HEK293 (cell line): ENCODE measurements around the gene ADAMTSL2.

Experiments used
- CTCF ChIA-PET: fragments of 350-600 bp; formaldehyde crosslinking; extraction: SDS; loops from one replicate; lab custom pipeline; 2021; ENCODE audit warnings: antibody characterized with exemption; lab: Yijun Ruan, JAX
- POLR2A ChIA-PET: fragments of 300-600 bp; formaldehyde crosslinking; extraction: SDS; loops from one replicate; lab custom pipeline; 2020; ENCODE audit warnings: antibody characterized with exemption, inconsistent platforms; lab: Yijun Ruan, JAX
- H3K27ac ChIP-seq: fragments of 200-500 bp; sonication (Bioruptor generic); 2 replicates; pipeline ENCODE4 v1.5.1; 2014; ENCODE audit warnings: low read depth, low read length, control low read depth, inconsistent platforms; ENCODE audit errors: extremely low read depth
- H3K36me3 ChIP-seq, 2 experiments: fragments of 200-500 bp in 1 of 2; sonication (Bioruptor generic) in 1 of 2; 1 replicate in 1 of 2; 2 replicates in 1 of 2; pipeline ENCODE4 v1.5.1; 2014 to 2017; ENCODE audit warnings: inconsistent platforms in 2 of 2, low read length in 2 of 2; ENCODE audit not compliant: control insufficient read depth in 2 of 2, insufficient read depth in 1 of 2
- H3K4me1 ChIP-seq: fragments of 200-500 bp; sonication (Bioruptor generic); 2 replicates; pipeline ENCODE4 v1.5.1; 2014; ENCODE audit warnings: mild to moderate bottlenecking, low read length, inconsistent platforms; ENCODE audit not compliant: control insufficient read depth, insufficient read depth
- H3K4me3 ChIP-seq: 2 replicates; pipeline ENCODE4 v1.5.1; 2011; ENCODE audit warnings: low read depth, mild to moderate bottlenecking, control low read depth, low read length, moderate library complexity
- H3K9me3 ChIP-seq: fragments of 200-500 bp; sonication (Bioruptor generic); 2 replicates; pipeline ENCODE4 v1.5.1; 2014; ENCODE audit warnings: low read depth, low read length, inconsistent platforms; ENCODE audit not compliant: control insufficient read depth, insufficient read depth
- EGR2 ChIP-seq: fragments of 450-650 bp; formaldehyde crosslinking; IDR thresholded peaks from 2 replicates; pipeline ENCODE4 v1.5.1; 2016; ENCODE audit warnings: low read depth, missing biosample characterization, missing genetic modification characterization
- MYNN ChIP-seq: fragments of 450-650 bp; formaldehyde crosslinking; IDR thresholded peaks from 2 replicates; pipeline ENCODE4 v1.5.1; 2016; ENCODE audit warnings: missing biosample characterization, missing genetic modification characterization, borderline replicate concordance
- SALL2 ChIP-seq: fragments of 450-650 bp; formaldehyde crosslinking; IDR thresholded peaks from 2 replicates; pipeline ENCODE4 v1.5.0; 2017; ENCODE audit warnings: missing biosample characterization, mild to moderate bottlenecking, missing genetic modification characterization, borderline replicate concordance
- SP3 ChIP-seq: fragments of 450-650 bp; formaldehyde crosslinking; IDR thresholded peaks from 2 replicates; pipeline ENCODE4 v1.5.1; 2016; ENCODE audit warnings: missing biosample characterization, missing genetic modification characterization
- SP7 ChIP-seq: fragments of 450-650 bp; formaldehyde crosslinking; IDR thresholded peaks from 2 replicates; pipeline ENCODE4 v1.5.1; 2016; ENCODE audit warnings: missing biosample characterization, missing genetic modification characterization
- YY1 ChIP-seq: fragments of 450-650 bp; formaldehyde crosslinking; IDR thresholded peaks from 2 replicates; pipeline ENCODE4 v1.5.1; 2018; ENCODE audit warnings: missing biosample characterization, missing genetic modification characterization
- ZFHX2 ChIP-seq: fragments of 450-650 bp; formaldehyde crosslinking; conservative IDR thresholded peaks from 2 replicates; pipeline ENCODE4 v1.5.1; 2016; ENCODE audit warnings: missing biosample characterization, missing genetic modification characterization
- ZIC2 ChIP-seq: fragments of 450-650 bp; formaldehyde crosslinking; IDR thresholded peaks from 2 replicates; pipeline ENCODE4 v1.5.1; 2016; ENCODE audit warnings: missing biosample characterization, missing genetic modification characterization
- ZNF221 ChIP-seq: fragments of 450-650 bp; formaldehyde crosslinking; IDR thresholded peaks from 2 replicates; pipeline ENCODE4 v1.5.1; 2017; ENCODE audit warnings: missing biosample characterization, missing genetic modification characterization, borderline replicate concordance
- ZNF292 ChIP-seq: fragments of 450-650 bp; formaldehyde crosslinking; IDR thresholded peaks from 2 replicates; pipeline ENCODE4 v1.5.1; 2016; ENCODE audit warnings: low read depth, missing biosample characterization, missing genetic modification characterization, borderline replicate concordance
- ZNF354C ChIP-seq: fragments of 450-650 bp; formaldehyde crosslinking; IDR thresholded peaks from 2 replicates; pipeline ENCODE4 v1.5.1; 2016; ENCODE audit warnings: missing biosample characterization, missing genetic modification characterization, low read depth, borderline replicate concordance
- ZNF37A ChIP-seq: fragments of 450-650 bp; IDR thresholded peaks from 2 replicates; pipeline ENCODE4 v1.5.1; 2018; ENCODE audit warnings: missing biosample characterization, missing genetic modification characterization
- ZNF544 ChIP-seq: fragments of 450-650 bp; formaldehyde crosslinking; IDR thresholded peaks from 2 replicates; pipeline ENCODE4 v1.5.0; 2017; ENCODE audit warnings: missing biosample characterization, missing genetic modification characterization
- ZNF670 ChIP-seq: fragments of 450-650 bp; formaldehyde crosslinking; IDR thresholded peaks from 2 replicates; pipeline ENCODE4 v1.5.1; 2016; ENCODE audit warnings: missing biosample characterization, missing genetic modification characterization, low read depth
- ZNF677 ChIP-seq: fragments of 450-650 bp; IDR thresholded peaks from 2 replicates; pipeline ENCODE4 v1.5.0; 2018; ENCODE audit warnings: missing biosample characterization, mild to moderate bottlenecking, missing genetic modification characterization, moderate library complexity
- ZNF785 ChIP-seq: fragments of 450-650 bp; formaldehyde crosslinking; IDR thresholded peaks from 2 replicates; pipeline ENCODE4 v1.5.1; 2016; ENCODE audit warnings: missing biosample characterization, missing genetic modification characterization
- TF ChIP-seq, protein P1 (sequence below): fragments of 450-650 bp; formaldehyde crosslinking; IDR thresholded peaks from 2 replicates; pipeline ENCODE4 v1.5.1; 2016; ENCODE audit warnings: missing biosample characterization, missing genetic modification characterization
- TF ChIP-seq, protein P2 (sequence below): fragments of 450-650 bp; formaldehyde crosslinking; IDR thresholded peaks from 2 replicates; pipeline ENCODE4 v1.5.1; 2017; ENCODE audit warnings: missing biosample characterization, missing genetic modification characterization
- TF ChIP-seq, protein P3 (sequence below): fragments of 450-650 bp; formaldehyde crosslinking; IDR thresholded peaks from 2 replicates; pipeline ENCODE4 v1.5.1; 2016; ENCODE audit warnings: missing biosample characterization, missing genetic modification characterization
- TF ChIP-seq, protein P4 (sequence below): fragments of 450-650 bp; formaldehyde crosslinking; IDR thresholded peaks from 2 replicates; pipeline ENCODE4 v1.5.1; 2016; ENCODE audit warnings: missing biosample characterization, missing genetic modification characterization
- TF ChIP-seq, protein P5 (sequence below): fragments of 450-650 bp; formaldehyde crosslinking; IDR thresholded peaks from 2 replicates; pipeline ENCODE4; 2016; ENCODE audit warnings: missing biosample characterization, missing genetic modification characterization

Gene ADAMTSL2

DNA sequence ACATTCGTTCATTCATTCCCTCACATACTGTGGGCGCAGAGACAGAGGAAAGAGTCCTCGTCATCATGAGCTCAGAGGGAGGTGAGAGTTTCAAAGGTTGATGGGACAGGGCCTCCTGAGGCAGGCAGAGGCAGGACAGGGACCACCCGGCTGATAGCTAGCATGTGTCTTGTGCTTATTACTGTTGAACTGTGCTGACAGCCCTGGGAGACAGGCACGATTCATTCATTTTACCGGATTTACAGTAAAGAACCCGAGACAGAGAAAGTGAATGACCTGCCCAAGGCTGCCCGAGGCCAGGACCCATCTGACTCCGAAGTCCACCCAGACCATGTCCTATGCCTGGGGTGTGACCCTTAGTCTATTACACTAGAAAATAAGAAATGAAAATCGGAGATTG, 79.6 kb downstream of the ADAMTSL2 start:
- no peak overlapping the region for H3K27ac ChIP-seq
- TF ChIP-seq, protein P1, sequence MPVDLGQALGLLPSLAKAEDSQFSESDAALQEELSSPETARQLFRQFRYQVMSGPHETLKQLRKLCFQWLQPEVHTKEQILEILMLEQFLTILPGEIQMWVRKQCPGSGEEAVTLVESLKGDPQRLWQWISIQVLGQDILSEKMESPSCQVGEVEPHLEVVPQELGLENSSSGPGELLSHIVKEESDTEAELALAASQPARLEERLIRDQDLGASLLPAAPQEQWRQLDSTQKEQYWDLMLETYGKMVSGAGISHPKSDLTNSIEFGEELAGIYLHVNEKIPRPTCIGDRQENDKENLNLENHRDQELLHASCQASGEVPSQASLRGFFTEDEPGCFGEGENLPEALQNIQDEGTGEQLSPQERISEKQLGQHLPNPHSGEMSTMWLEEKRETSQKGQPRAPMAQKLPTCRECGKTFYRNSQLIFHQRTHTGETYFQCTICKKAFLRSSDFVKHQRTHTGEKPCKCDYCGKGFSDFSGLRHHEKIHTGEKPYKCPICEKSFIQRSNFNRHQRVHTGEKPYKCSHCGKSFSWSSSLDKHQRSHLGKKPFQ (tag by site-specific recombination): no peak
- no peak for TF ChIP-seq ZNF670
- no peak for TF ChIP-seq SP7 (tag by site-specific recombination)
- no peak for TF ChIP-seq ZNF37A
- no peak for TF ChIP-seq ZIC2
- TF ChIP-seq ZNF354C (tag by site-specific recombination): no peak
- TF ChIP-seq, all 188 proteins: peak for 0
- ChIA-PET CTCF (interaction anchor here (1.1 kb wide), 1 partner anchor 127 kb away, joined by 3 read pairs; no protein-coding TSS in a partner anchor), POLR2A (no interaction called here)
- Histone ChIP-seq H3K9me3 (no peaks in the 10 kb centered on the region), H3K4me1 (no peaks in the 10 kb centered on the region), H3K36me3 (no peaks in the 10 kb centered on the region), H3K4me3 (no peak overlapping the region)

DNA sequence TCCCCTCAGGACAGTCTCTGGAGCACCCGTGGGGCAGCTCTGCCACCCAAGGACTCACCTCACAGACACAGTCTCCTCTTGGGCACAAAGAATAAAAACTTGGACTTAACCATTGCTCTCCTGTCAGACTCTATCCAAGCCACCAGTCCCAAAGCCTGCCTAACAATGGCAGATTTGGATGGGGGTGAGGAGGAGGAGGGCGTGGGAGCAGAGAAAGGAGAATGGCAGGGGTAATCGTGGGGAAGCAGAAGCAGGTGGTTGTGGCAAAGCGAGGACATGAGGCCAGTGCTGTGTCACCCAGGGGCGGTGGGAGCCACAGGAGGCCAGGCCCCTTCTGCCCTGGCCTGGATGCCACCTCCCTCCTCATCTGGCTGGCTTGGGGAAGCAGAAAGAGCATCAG, 80.2 kb downstream of the ADAMTSL2 start:
- no peaks in the 10 kb centered on the region for H3K9me3 ChIP-seq
- no peak overlapping the region for H3K4me3 ChIP-seq
- no peaks in the 10 kb centered on the region for H3K36me3 ChIP-seq
- POLR2A ChIA-PET: no interaction called here
- no peak overlapping the region for H3K27ac ChIP-seq
- H3K4me1 ChIP-seq: no peaks in the 10 kb centered on the region
- TF ChIP-seq, protein P2, sequence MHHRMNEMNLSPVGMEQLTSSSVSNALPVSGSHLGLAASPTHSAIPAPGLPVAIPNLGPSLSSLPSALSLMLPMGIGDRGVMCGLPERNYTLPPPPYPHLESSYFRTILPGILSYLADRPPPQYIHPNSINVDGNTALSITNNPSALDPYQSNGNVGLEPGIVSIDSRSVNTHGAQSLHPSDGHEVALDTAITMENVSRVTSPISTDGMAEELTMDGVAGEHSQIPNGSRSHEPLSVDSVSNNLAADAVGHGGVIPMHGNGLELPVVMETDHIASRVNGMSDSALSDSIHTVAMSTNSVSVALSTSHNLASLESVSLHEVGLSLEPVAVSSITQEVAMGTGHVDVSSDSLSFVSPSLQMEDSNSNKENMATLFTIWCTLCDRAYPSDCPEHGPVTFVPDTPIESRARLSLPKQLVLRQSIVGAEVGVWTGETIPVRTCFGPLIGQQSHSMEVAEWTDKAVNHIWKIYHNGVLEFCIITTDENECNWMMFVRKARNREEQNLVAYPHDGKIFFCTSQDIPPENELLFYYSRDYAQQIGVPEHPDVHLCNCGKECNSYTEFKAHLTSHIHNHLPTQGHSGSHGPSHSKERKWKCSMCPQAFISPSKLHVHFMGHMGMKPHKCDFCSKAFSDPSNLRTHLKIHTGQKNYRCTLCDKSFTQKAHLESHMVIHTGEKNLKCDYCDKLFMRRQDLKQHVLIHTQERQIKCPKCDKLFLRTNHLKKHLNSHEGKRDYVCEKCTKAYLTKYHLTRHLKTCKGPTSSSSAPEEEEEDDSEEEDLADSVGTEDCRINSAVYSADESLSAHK (tag by site-specific recombination): no peak
- TF ChIP-seq, protein P3, sequence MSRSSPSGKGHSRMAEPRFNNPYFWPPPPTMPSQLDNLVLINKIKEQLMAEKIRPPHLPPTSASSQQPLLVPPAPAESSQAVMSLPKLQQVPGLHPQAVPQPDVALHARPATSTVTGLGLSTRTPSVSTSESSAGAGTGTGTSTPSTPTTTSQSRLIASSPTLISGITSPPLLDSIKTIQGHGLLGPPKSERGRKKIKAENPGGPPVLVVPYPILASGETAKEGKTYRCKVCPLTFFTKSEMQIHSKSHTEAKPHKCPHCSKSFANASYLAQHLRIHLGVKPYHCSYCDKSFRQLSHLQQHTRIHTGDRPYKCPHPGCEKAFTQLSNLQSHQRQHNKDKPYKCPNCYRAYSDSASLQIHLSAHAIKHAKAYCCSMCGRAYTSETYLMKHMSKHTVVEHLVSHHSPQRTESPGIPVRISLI: no peak
- peak; percentile 52 for TF ChIP-seq ZFHX2 (tag by site-specific recombination)
- peak; percentile 66; the same call in 1 of the 2 replicates for TF ChIP-seq EGR2 (tag by site-specific recombination)
- 0 out of 2 replicates have a peak, but pooled peaks have one; percentile 19 for TF ChIP-seq ZIC2
- CTCF ChIA-PET: no interaction called here

DNA sequence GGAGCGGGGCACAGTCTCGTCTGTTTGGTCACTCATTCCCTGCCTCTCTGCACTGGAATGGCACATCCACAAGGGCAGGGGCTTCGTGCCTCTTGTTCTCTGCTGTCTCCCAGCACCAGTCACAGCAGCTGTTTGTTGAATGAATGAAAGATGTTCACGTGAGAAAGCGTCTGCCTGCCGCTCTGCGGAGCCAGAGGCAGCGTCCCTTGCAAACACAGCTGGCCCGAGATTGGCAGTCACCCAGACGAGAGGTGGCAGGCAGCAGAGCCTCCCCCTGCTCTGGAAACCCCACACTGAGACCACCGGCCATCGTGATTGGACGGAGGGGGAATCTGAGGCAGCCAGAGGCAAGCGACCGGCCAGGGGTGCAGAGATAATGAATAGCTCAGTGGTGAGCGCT, 80.7 kb downstream of the ADAMTSL2 start:
- Histone ChIP-seq H3K36me3 (no peaks in the 10 kb centered on the region), H3K4me1 (no peaks in the 10 kb centered on the region), H3K9me3 (no peaks in the 10 kb centered on the region), H3K27ac (no peak overlapping the region), H3K4me3 (no peak overlapping the region)
- ChIA-PET POLR2A (no interaction called here), CTCF (no interaction called here)
- TF ChIP-seq, protein P2 (tag by site-specific recombination): no peak
- TF ChIP-seq ZNF544 (tag by site-specific recombination): no peak
- no peak for TF ChIP-seq SALL2 (tag by site-specific recombination)
- TF ChIP-seq ZNF292: no peak
- no peak for TF ChIP-seq YY1 (tag by site-specific recombination)
- no peak for TF ChIP-seq ZNF785
- no peak for TF ChIP-seq ZNF221 (tag by site-specific recombination)
- TF ChIP-seq MYNN: no peak
- no peak for TF ChIP-seq ZNF677 (tag by site-specific recombination)
- TF ChIP-seq, protein P4, sequence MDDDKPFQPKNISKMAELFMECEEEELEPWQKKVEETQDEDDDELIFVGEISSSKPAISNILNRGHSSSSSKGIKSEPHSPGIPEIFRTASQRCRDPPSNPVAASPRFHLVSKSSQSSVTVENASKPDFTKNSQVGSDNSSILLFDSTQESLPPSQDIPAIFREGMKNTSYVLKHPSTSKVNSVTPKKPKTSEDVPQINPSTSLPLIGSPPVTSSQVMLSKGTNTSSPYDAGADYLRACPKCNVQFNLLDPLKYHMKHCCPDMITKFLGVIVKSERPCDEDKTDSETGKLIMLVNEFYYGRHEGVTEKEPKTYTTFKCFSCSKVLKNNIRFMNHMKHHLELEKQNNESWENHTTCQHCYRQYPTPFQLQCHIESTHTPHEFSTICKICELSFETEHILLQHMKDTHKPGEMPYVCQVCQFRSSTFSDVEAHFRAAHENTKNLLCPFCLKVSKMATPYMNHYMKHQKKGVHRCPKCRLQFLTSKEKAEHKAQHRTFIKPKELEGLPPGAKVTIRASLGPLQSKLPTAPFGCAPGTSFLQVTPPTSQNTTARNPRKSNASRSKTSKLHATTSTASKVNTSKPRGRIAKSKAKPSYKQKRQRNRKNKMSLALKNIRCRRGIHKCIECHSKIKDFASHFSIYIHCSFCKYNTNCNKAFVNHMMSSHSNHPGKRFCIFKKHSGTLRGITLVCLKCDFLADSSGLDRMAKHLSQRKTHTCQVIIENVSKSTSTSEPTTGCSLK: no peak
- TF ChIP-seq SP3 (tag by site-specific recombination): no peak
- TF ChIP-seq, protein P5, sequence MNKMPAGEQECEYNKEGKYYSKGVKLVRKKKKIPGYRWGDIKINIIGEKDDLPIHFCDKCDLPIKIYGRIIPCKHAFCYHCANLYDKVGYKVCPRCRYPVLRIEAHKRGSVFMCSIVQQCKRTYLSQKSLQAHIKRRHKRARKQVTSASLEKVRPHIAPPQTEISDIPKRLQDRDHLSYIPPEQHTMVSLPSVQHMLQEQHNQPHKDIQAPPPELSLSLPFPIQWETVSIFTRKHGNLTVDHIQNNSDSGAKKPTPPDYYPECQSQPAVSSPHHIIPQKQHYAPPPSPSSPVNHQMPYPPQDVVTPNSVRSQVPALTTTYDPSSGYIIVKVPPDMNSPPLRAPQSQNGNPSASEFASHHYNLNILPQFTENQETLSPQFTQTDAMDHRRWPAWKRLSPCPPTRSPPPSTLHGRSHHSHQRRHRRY: no peak
